Measurements from ENCODE around the gene RGPD3.
"Not testable (repeated sequence)": the region's sequence is repeated elsewhere in the genome, so short reads cannot be mapped to it uniquely, and the experiment has no call there.

- TF ChIP-seq EP300 (IDR thresholded peaks at IDR 0.05); REST (IDR thresholded peaks at IDR 0.05); CTCF (IDR thresholded peaks at IDR 0.05); FOSB (CRISPR knock-in tag; IDR thresholded peaks at IDR 0.05); MYC (IDR thresholded peaks at IDR 0.05; ENCODE audit: borderline replicate concordance, low read length); USF2 (IDR thresholded peaks at IDR 0.05); NR3C1 (IDR thresholded peaks at IDR 0.05); FOSL2 (IDR thresholded peaks at IDR 0.05); FOSL2 (CRISPR knock-in tag; IDR thresholded peaks at IDR 0.05); POLR2A (IDR thresholded peaks at IDR 0.05; ENCODE audit: low read length); JUN (IDR thresholded peaks at IDR 0.05): not testable (repeated sequence)
- TF ChIP-seq, protein P1, sequence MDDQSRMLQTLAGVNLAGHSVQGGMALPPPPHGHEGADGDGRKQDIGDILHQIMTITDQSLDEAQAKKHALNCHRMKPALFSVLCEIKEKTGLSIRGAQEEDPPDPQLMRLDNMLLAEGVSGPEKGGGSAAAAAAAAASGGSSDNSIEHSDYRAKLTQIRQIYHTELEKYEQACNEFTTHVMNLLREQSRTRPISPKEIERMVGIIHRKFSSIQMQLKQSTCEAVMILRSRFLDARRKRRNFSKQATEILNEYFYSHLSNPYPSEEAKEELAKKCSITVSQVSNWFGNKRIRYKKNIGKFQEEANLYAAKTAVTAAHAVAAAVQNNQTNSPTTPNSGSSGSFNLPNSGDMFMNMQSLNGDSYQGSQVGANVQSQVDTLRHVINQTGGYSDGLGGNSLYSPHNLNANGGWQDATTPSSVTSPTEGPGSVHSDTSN (IDR thresholded peaks at IDR 0.05) = not testable (repeated sequence)
- TF ChIP-seq, protein P2, sequence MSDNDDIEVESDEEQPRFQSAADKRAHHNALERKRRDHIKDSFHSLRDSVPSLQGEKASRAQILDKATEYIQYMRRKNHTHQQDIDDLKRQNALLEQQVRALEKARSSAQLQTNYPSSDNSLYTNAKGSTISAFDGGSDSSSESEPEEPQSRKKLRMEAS (IDR thresholded peaks at IDR 0.05) = not testable (repeated sequence)
These were observed 41.2 kb upstream of the RGPD3 start for GRCh38 chr2:106509374-106509770.

All from A549 (cell line).